H1 (cell line): ENCODE data around the gene SF3A2. TPM values are rescaled to one million over a fixed set of nuclear protein-coding genes. Genes with fewer than 3 reads are reported as not detected.
A peak's percentile ranks its signal among the peaks of the same experiment; 100 is the strongest.

Source experiments
- CBX5 ChIP-seq: fragments of 300-800, 300-1000 bp; sonication (generic); IDR thresholded peaks from 2 replicates; pipeline ENCODE4 v1.7.1; 2016; ENCODE audit warnings: antibody characterized with exemption, low read length, low read depth
- EGR1 ChIP-seq: IDR thresholded peaks from 2 replicates; pipeline ENCODE4 v1.6.1; 2011; ENCODE audit warnings: low read depth, low read length, borderline replicate concordance
- MAFK ChIP-seq: IDR thresholded peaks from 2 replicates; pipeline ENCODE4 v1.6.1; 2012; ENCODE audit warnings: low read depth, mild to moderate bottlenecking, improper control_type of control experiment, low read length
- POLR2AphosphoS5 ChIP-seq: IDR thresholded peaks from 2 replicates; pipeline ENCODE4 v1.6.1; 2011; ENCODE audit warnings: low read depth, low read length
- RAD21 ChIP-seq, 2 experiments: IDR thresholded peaks in 1 of 2; conservative IDR thresholded peaks in 1 of 2; 2 replicates each; pipeline ENCODE4 v1.6.1; 2011; ENCODE audit warnings: low read depth in 2 of 2, low read length in 2 of 2, improper control_type of control experiment in 1 of 2, inconsistent platforms in 1 of 2, mild to moderate bottlenecking in 1 of 2, moderate library complexity in 1 of 2
- RNF2 ChIP-seq: fragments of 200-900, 300-1000 bp; sonication (generic); IDR thresholded peaks from 2 replicates; pipeline ENCODE4 v1.7.1; 2016; ENCODE audit warnings: borderline replicate concordance, low read depth, mild to moderate bottlenecking, antibody characterized with exemption, low read length; ENCODE audit not compliant: poor library complexity, severe bottlenecking; ENCODE audit errors: missing control alignments
- SIX5 ChIP-seq: IDR thresholded peaks from 2 replicates; pipeline ENCODE4 v1.6.1; 2011; ENCODE audit warnings: mild to moderate bottlenecking, low read depth, low read length
- SP1 ChIP-seq: IDR thresholded peaks from 2 replicates; pipeline ENCODE4 v1.6.1; 2011; ENCODE audit warnings: low read depth, low read length
- SP2 ChIP-seq: IDR thresholded peaks from 2 replicates; pipeline ENCODE4 v1.6.1; 2012; ENCODE audit warnings: mild to moderate bottlenecking, low read length, inconsistent platforms
- polyA plus RNA-seq, 7 experiments: library from polyadenylated mRNA; depleted of rRNA in 3 of 7; stranded (reverse) in 5 of 7; unstranded in 2 of 7; fragments of >200 nt in 5 of 7; fragments of 200-250 nt in 2 of 7; gene quantifications; 1 replicate in 5 of 7; 2 replicates in 1 of 7; 4 replicates in 1 of 7; pipeline versions ENCODE4 v1.2.1 to v1.2.3, GENCODE V29; 2011 to 2013; ENCODE audit warnings: missing spikeins in 2 of 7, mixed read lengths in 2 of 7
- total RNA-seq: library from RNA; stranded (reverse); fragmentation: NEBNext Ultra II Directional; extraction: Animal tissue kit (Norgen Biotek cat#: 25700); gene quantifications from 2 replicates; pipeline ENCODE4 v1.2.1, GENCODE V29; 2021
- TF ChIP-seq, protein P1 (sequence below): fragments of 300-600 bp; sonication (generic); IDR thresholded peaks from 2 replicates; pipeline ENCODE4 v1.7.1; 2012; ENCODE audit warnings: low read length, moderate library complexity, mild to moderate bottlenecking, inconsistent platforms; ENCODE audit not compliant: insufficient replicate concordance

The SF3A2 gene
- total and polyA plus RNA-seq, 2 of the 8 experiments (the other 6 are each of a cell fraction or from before 2014, with no cell fraction given) = 15.3 to 146 TPM

DNA sequence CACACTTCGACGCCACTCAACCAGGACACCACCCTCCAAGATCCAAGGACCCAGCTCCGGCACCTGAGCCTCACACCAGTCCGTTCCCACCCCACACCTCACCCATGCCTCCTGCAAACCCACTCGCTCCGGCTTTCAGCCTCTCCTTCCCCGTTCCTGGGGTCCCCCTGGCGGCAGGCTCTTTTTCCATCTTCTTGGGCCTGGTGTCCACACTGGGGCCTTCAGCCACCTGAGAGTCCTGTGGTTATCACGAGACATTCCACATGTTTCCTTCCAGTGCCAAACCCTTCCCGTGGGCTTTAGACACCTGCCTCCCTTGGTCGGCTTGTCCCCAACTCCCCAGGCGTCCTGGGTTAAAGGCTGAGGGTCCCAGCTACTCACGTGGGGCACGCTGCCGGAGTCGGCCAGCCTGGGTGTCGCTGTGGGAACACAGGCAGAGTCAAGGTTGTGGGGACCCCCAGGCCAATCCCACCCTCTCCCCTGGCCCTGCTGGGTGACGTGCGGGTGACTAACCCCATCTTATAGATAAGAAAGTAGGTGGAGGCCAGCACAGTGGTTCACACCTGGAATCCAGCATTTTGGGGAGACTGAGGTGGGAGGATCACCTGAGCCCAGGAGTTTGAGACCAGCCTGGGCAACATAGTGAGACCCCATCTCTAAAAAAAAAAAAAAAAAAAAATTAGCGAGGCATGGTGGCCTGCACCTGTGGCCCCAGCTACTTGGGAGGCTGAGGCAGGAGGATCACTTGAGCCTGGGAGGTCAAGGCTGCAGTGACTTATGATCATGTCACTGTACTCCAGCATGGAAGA is 17.6 kb downstream of the SF3A2 start (continued):
- TF ChIP-seq RNF2 (no peak), MAFK (no peak), RAD21 (IDR thresholded peaks at IDR 0.05 in 1 of 2, conservative IDR thresholded peaks at IDR 0.05 in 1 of 2; ENCODE audit: low read depth in 2 of 2, low read length in 2 of 2) (peak; percentile 49 to 54), SP2 (no peak), SIX5 (no peak), POLR2AphosphoS5 (no peak), EGR1 (no peak), SP1 (no peak), CBX5 (no peak)
- TF ChIP-seq, protein P1, sequence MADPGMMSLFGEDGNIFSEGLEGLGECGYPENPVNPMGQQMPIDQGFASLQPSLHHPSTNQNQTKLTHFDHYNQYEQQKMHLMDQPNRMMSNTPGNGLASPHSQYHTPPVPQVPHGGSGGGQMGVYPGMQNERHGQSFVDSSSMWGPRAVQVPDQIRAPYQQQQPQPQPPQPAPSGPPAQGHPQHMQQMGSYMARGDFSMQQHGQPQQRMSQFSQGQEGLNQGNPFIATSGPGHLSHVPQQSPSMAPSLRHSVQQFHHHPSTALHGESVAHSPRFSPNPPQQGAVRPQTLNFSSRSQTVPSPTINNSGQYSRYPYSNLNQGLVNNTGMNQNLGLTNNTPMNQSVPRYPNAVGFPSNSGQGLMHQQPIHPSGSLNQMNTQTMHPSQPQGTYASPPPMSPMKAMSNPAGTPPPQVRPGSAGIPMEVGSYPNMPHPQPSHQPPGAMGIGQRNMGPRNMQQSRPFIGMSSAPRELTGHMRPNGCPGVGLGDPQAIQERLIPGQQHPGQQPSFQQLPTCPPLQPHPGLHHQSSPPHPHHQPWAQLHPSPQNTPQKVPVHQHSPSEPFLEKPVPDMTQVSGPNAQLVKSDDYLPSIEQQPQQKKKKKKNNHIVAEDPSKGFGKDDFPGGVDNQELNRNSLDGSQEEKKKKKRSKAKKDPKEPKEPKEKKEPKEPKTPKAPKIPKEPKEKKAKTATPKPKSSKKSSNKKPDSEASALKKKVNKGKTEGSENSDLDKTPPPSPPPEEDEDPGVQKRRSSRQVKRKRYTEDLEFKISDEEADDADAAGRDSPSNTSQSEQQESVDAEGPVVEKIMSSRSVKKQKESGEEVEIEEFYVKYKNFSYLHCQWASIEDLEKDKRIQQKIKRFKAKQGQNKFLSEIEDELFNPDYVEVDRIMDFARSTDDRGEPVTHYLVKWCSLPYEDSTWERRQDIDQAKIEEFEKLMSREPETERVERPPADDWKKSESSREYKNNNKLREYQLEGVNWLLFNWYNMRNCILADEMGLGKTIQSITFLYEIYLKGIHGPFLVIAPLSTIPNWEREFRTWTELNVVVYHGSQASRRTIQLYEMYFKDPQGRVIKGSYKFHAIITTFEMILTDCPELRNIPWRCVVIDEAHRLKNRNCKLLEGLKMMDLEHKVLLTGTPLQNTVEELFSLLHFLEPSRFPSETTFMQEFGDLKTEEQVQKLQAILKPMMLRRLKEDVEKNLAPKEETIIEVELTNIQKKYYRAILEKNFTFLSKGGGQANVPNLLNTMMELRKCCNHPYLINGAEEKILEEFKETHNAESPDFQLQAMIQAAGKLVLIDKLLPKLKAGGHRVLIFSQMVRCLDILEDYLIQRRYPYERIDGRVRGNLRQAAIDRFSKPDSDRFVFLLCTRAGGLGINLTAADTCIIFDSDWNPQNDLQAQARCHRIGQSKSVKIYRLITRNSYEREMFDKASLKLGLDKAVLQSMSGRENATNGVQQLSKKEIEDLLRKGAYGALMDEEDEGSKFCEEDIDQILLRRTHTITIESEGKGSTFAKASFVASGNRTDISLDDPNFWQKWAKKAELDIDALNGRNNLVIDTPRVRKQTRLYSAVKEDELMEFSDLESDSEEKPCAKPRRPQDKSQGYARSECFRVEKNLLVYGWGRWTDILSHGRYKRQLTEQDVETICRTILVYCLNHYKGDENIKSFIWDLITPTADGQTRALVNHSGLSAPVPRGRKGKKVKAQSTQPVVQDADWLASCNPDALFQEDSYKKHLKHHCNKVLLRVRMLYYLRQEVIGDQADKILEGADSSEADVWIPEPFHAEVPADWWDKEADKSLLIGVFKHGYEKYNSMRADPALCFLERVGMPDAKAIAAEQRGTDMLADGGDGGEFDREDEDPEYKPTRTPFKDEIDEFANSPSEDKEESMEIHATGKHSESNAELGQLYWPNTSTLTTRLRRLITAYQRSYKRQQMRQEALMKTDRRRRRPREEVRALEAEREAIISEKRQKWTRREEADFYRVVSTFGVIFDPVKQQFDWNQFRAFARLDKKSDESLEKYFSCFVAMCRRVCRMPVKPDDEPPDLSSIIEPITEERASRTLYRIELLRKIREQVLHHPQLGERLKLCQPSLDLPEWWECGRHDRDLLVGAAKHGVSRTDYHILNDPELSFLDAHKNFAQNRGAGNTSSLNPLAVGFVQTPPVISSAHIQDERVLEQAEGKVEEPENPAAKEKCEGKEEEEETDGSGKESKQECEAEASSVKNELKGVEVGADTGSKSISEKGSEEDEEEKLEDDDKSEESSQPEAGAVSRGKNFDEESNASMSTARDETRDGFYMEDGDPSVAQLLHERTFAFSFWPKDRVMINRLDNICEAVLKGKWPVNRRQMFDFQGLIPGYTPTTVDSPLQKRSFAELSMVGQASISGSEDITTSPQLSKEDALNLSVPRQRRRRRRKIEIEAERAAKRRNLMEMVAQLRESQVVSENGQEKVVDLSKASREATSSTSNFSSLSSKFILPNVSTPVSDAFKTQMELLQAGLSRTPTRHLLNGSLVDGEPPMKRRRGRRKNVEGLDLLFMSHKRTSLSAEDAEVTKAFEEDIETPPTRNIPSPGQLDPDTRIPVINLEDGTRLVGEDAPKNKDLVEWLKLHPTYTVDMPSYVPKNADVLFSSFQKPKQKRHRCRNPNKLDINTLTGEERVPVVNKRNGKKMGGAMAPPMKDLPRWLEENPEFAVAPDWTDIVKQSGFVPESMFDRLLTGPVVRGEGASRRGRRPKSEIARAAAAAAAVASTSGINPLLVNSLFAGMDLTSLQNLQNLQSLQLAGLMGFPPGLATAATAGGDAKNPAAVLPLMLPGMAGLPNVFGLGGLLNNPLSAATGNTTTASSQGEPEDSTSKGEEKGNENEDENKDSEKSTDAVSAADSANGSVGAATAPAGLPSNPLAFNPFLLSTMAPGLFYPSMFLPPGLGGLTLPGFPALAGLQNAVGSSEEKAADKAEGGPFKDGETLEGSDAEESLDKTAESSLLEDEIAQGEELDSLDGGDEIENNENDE = no peak
